T-cell (primary cell): ENCODE results near the gene WDR86. TPM values are rescaled to one million over a fixed set of nuclear protein-coding genes. Genes with fewer than 3 reads are reported as not detected.

Experiments used
- ATAC-seq, 4 experiments: fragments of 200-7000 bp in 3 of 4; fragments of 150-1000 bp in 1 of 4; cut with Tn5 transposase; replicated peaks in 1 of 4; 1 replicate in 3 of 4; 2 replicates in 1 of 4; pipeline ENCODE4 v1.10.0; 2021; ENCODE audit warnings: moderate library complexity in 3 of 4, mild to moderate bottlenecking in 2 of 4, moderate number of reproducible peaks in 1 of 4
- CTCF ChIA-PET, 2 donors: fragments of 300-600 bp; sonication (Branson Sonifier 250); formaldehyde crosslinking; loops; one replicate each; lab custom pipeline; 2022; ENCODE audit warnings: antibody characterized with exemption in 2 of 2; lab: Charles Lee
- POLR2A ChIA-PET, 2 donors: fragments of 300-600 bp; sonication (Branson Sonifier 250); formaldehyde crosslinking; loops; one replicate each; lab custom pipeline; 2022; ENCODE audit warnings: antibody characterized with exemption in 2 of 2; lab: Charles Lee
- DNase-seq, 35 experiments: peaks; one replicate each; pipeline versions ENCODE4 v3.0.0 to v3.0.0-alpha.2; 2013 to 2023
- H3K27ac ChIP-seq: one replicate; pipeline ENCODE4 v1.5.1; 2013; ENCODE audit warnings: low read length
- H3K27me3 ChIP-seq, 2 experiments: replicated peaks in 1 of 2; 1 replicate in 1 of 2; 2 replicates in 1 of 2; pipeline versions ENCODE4 v1.6.1 to v1.7.0; 2013; ENCODE audit warnings: low read length in 1 of 2, mixed read lengths in 1 of 2; ENCODE audit not compliant: control insufficient read depth in 2 of 2, insufficient read depth in 2 of 2; ENCODE audit errors: extremely low read depth in 1 of 2
- H3K36me3 ChIP-seq, 2 donors: 1 replicate in 1 of 2; 2 replicates in 1 of 2; pipeline versions ENCODE4 v1.6.1 to v1.7.0; 2013; ENCODE audit warnings: low read length in 1 of 2; ENCODE audit not compliant: control insufficient read depth in 2 of 2, insufficient read depth in 1 of 2; ENCODE audit errors: extremely low read depth in 1 of 2
- H3K4me1 ChIP-seq, 2 experiments: 1 replicate in 1 of 2; 2 replicates in 1 of 2; pipeline versions ENCODE4 v1.6.1 to v1.7.0; 2013; ENCODE audit warnings: low read length in 2 of 2, mixed read lengths in 1 of 2; ENCODE audit not compliant: insufficient read depth in 2 of 2, control insufficient read depth in 1 of 2; ENCODE audit errors: extremely low read depth in 1 of 2
- H3K4me3 ChIP-seq, 2 donors: 1 replicate in 1 of 2; 2 replicates in 1 of 2; pipeline versions ENCODE4 v1.5.1 to v1.7.0; 2013; ENCODE audit warnings: mild to moderate bottlenecking in 2 of 2, low read length in 1 of 2, moderate library complexity in 1 of 2; ENCODE audit not compliant: control insufficient read depth in 1 of 2; ENCODE audit errors: extremely low read depth in 1 of 2
- H3K9me3 ChIP-seq: 2 replicates; pipeline ENCODE4 v1.7.0; 2013
- H3K27ac Mint-ChIP-seq, 2 donors: one replicate each; pipeline ENCODE4 v1.8.0; 2020 to 2021; ENCODE audit warnings: mild to moderate bottlenecking in 2 of 2, mixed read lengths in 2 of 2
- H3K27me3 Mint-ChIP-seq, 2 donors: one replicate each; pipeline ENCODE4 v1.8.0; 2021 to 2022; ENCODE audit warnings: mixed read lengths in 2 of 2
- H3K36me3 Mint-ChIP-seq: one replicate; pipeline ENCODE4 v1.8.0; 2021; ENCODE audit warnings: mixed read lengths
- H3K4me1 Mint-ChIP-seq, 3 donors: one replicate each; pipeline ENCODE4 v1.8.0; 2020 to 2022; ENCODE audit warnings: mixed read lengths in 3 of 3, mild to moderate bottlenecking in 1 of 3
- H3K4me3 Mint-ChIP-seq, 3 donors: one replicate each; pipeline ENCODE4 v1.8.0; 2020 to 2022; ENCODE audit warnings: mild to moderate bottlenecking in 3 of 3, mixed read lengths in 3 of 3, moderate library complexity in 3 of 3
- H3K9me3 Mint-ChIP-seq, 3 donors: one replicate each; pipeline ENCODE4 v1.8.0; 2020 to 2022; ENCODE audit warnings: mixed read lengths in 3 of 3
- WGBS: methylation state at CpG from one replicate; pipeline ENCODE4 v1.1.5; 2013; ENCODE audit warnings: missing lambda C conversion rate; ENCODE audit not compliant: insufficient coverage; 5-methylcytosine and 5-hydroxymethylcytosine counted together
- total RNA-seq, 35 experiments: library from RNA in 6 of 35; stranded (reverse) in 6 of 35; fragments of 120-200 nt in 1 of 35; gene quantifications; one replicate each; pipeline versions ENCODE4 v1.2.1 to v1.2.4 and lab custom pipeline; 2013 to 2026

The WDR86 gene
- total RNA-seq, 5 donors from 2014 or later (not counting 1 experiment from before 2014, with no cell fraction given): 3.1 to 26.0 (median 10.1) TPM

DNA sequence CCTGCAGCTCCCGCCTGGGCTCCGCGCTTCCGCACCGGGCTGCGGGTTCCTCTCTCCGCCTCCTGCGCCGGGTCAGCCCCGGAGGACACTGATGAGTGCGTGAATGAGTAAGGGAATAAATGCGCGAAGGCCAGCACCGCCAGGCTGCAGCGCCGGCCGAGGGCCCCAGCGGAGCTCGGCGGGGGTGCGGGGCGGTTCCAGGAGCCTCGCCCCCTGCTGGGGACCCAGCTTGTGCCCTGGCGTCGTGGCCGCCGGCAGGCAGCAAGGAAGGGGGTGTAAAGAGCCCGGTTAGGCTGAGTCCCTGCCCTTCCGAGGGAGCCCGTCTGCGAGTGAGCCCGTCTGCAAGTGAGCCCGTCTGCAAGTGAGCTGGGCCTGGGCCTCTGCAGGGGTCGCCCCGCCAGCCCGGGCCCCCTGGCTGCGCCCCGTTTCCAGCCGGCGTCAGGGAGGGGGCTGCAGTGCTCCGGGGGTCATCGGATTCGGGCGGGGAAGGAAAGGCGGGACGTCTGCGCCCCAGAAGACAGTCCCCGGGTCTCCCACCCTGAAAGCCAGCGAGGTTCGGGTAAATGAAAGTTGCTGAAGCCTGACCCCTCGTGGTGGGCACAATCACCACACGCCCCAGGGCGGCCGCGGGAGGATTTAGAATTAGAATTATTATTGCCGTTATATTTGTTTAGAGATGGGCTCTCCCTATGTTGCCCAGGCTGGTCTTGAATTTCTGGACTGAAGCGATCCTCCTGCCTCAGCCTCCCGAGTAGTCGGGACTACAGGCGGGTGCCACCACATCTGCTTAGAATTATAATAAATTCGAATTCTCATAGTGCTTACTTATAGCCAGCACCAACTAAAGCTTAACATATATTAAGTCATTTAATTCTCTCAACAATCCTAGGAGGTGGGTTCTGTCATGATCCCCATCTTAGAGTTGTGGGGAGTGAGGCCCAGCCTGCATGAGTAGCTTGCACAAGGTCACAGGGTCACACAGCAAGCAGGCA lies 38.7 kb upstream of the WDR86 start:
- peak overlapping the region; percentile 56 to 71 for H3K4me3 ChIP-seq
- H3K27me3 Mint-ChIP-seq: peaks cover 0 to 2% of the 10 kb centered on the region in 2 donors
- peak overlapping the region in 1 of 2 donors; percentile 61 for H3K27ac Mint-ChIP-seq
- peak overlapping the region; percentile 67 to 72 (median 69) for H3K4me3 Mint-ChIP-seq
- no peaks in the 10 kb centered on the region for H3K9me3 Mint-ChIP-seq
- ATAC-seq (peak; percentile 87 to 91 (median 90)), DNase-seq (peak; percentile 51 to 85 (median 74))
- H3K36me3 ChIP-seq: no peaks in the 10 kb centered on the region
- H3K27ac ChIP-seq: no peak overlapping the region
- H3K9me3 ChIP-seq: no peaks in the 10 kb centered on the region
- H3K36me3 Mint-ChIP-seq: no peaks in the 10 kb centered on the region
- H3K4me1 ChIP-seq: peaks cover 0 to 27% of the 10 kb centered on the region in 2 experiments
- POLR2A ChIA-PET: interaction anchor here (0.5 to 0.7 kb wide), 3 partner anchors 41 to 131 kb away, joined by 3 to 4 read pairs (median 3); no protein-coding TSS in a partner anchor
- peaks cover 4 to 19% (median 8%) of the 10 kb centered on the region in 3 donors for H3K4me1 Mint-ChIP-seq
- CTCF ChIA-PET: interaction anchor here (0.6 to 3.1 kb wide), 22 partner anchors 11 to 184 kb away, joined by 3 to 24 read pairs (median 6); partner anchors contain the start of gene NUB1 (in 1 of the 2)
- WGBS: 4% methylated on average over 45 of the region's 61 CpGs
- peaks cover 0 to 22% of the 10 kb centered on the region in 2 experiments for H3K27me3 ChIP-seq

DNA sequence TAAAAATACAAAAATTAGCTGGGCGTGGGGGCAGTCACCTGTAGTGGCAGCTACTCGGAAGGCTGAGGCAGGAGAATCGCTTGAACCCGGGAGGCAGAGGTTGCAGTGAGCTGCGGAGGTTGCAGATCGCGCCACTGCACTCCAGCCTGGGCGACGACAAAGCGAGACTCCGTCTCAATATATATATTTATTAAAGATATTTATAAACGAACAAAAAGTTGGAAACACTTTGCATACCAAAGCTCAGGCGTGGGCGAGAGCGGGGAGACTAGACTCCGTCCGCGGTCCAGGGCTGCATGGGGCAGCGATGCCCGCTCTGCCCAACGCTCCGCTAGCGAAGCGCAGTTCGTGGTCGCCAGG lies 38.0 kb upstream of the WDR86 start:
- Histone ChIP-seq H3K27me3 (peaks cover 0 to 20% of the 10 kb centered on the region in 2 experiments), H3K4me1 (peaks cover 0 to 21% of the 10 kb centered on the region in 2 experiments), H3K9me3 (no peaks in the 10 kb centered on the region), H3K36me3 (no peaks in the 10 kb centered on the region), H3K27ac (no peak overlapping the region), H3K4me3 (peak overlapping the region; percentile 56 to 71)
- H3K27ac Mint-ChIP-seq: peak overlapping the region in 1 of 2 donors; percentile 66
- no peaks in the 10 kb centered on the region for H3K36me3 Mint-ChIP-seq
- H3K4me1 Mint-ChIP-seq: peaks cover 4 to 25% (median 7%) of the 10 kb centered on the region in 3 donors
- ATAC-seq (no peak), DNase-seq (no peak)
- 60% methylated on average over 9 of the region's 26 CpGs for WGBS
- ChIA-PET CTCF (interaction anchor here (0.8 to 3.1 kb wide), 18 partner anchors 11 to 136 kb away, joined by 3 to 24 read pairs (median 7); partner anchors contain the start of gene NUB1 (in 1 of the 2)), POLR2A (interaction anchor here in 1 of 2 donors (0.7 kb wide), 1 partner anchor 36 kb away, joined by 5 read pairs; no protein-coding TSS in a partner anchor)
- H3K4me3 Mint-ChIP-seq: peak overlapping the region; percentile 67 to 72 (median 69)
- peaks cover 0 to 2% of the 10 kb centered on the region in 2 donors for H3K27me3 Mint-ChIP-seq
- H3K9me3 Mint-ChIP-seq: no peaks in the 10 kb centered on the region

DNA sequence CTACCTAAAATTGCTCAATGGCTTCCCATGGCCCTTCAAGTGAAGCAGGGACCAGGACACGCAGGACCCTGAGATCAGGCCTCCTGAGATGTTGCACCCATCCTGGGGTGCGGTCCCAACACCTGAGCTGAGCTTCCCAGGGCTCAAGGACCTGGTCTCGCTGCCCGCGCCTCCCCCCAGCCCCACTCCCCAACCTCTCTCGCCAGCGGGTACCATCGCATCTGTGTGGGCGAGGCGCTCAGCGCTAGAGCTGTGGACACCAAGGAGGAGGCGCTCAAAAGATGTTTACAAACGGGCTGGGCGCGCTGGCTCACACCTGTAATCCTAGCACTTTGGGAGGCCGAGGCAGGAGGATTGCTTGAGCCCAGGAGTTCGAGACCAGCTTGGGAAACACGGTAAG lies 37.5 kb upstream of the WDR86 start:
- H3K27me3 Mint-ChIP-seq: peaks cover 0 to 2% of the 10 kb centered on the region in 2 donors
- ChIA-PET POLR2A (interaction anchor here in 1 of 2 donors (0.7 kb wide), 1 partner anchor 35 kb away, joined by 5 read pairs; no protein-coding TSS in a partner anchor), CTCF (interaction anchor here (0.7 to 3.1 kb wide), 8 partner anchors 18 to 132 kb away, joined by 4 to 24 read pairs (median 14); no protein-coding TSS in a partner anchor)
- peaks cover 0 to 20% of the 10 kb centered on the region in 2 experiments for H3K27me3 ChIP-seq
- 81% methylated on average over 8 of the region's 18 CpGs for WGBS
- ATAC-seq: no peak
- H3K36me3 Mint-ChIP-seq: no peaks in the 10 kb centered on the region
- peaks cover 6 to 31% (median 11%) of the 10 kb centered on the region in 3 donors for H3K4me1 Mint-ChIP-seq
- no peaks in the 10 kb centered on the region for H3K9me3 ChIP-seq
- H3K27ac ChIP-seq: no peak overlapping the region
- no peak overlapping the region for H3K4me3 ChIP-seq
- H3K27ac Mint-ChIP-seq: no peak overlapping the region
- no peak for DNase-seq
- H3K4me3 Mint-ChIP-seq: peak overlapping the region in 2 of 3 donors; percentile 3 to 67
- no peaks in the 10 kb centered on the region for H3K9me3 Mint-ChIP-seq
- peaks cover 0 to 21% of the 10 kb centered on the region in 2 experiments for H3K4me1 ChIP-seq
- no peaks in the 10 kb centered on the region for H3K36me3 ChIP-seq

DNA sequence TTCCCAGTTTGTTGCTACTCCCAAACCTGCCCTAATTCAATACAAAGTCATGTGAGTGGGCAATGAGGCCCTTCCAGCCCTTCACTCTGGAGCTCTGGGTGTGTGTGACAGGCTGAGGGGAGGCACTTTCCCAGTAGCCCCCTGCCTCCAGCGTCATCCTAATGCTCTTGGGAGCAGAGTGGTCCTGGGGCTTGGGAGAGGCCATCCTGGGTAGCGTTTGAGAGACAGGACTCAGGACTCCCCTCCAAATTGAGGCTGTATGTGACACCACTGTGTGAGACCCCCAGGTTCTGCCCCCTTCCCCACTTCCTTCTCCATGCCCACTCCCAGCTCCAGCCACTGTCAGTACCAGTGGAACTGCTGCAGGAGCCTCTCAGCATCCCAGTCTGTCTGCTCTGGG lies 36.6 kb upstream of the WDR86 start:
- Mint-ChIP-seq H3K4me1 (peaks cover 14 to 40% (median 17%) of the 10 kb centered on the region in 3 donors), H3K9me3 (no peaks in the 10 kb centered on the region), H3K27me3 (peaks cover 0 to 2% of the 10 kb centered on the region in 2 donors), H3K36me3 (no peaks in the 10 kb centered on the region), H3K27ac (no peak overlapping the region), H3K4me3 (peak overlapping the region in 1 of 3 donors; percentile 28)
- Histone ChIP-seq H3K4me3 (no peak overlapping the region), H3K9me3 (no peaks in the 10 kb centered on the region), H3K4me1 (peaks cover 2 to 28% of the 10 kb centered on the region in 2 experiments), H3K27ac (no peak overlapping the region), H3K27me3 (peaks cover 0 to 17% of the 10 kb centered on the region in 2 experiments), H3K36me3 (no peaks in the 10 kb centered on the region)
- WGBS: 100% methylated on average over 1 of the region's 2 CpGs
- ChIA-PET CTCF (no interaction called here), POLR2A (no interaction called here)
- ATAC-seq: no peak
- no peak for DNase-seq

DNA sequence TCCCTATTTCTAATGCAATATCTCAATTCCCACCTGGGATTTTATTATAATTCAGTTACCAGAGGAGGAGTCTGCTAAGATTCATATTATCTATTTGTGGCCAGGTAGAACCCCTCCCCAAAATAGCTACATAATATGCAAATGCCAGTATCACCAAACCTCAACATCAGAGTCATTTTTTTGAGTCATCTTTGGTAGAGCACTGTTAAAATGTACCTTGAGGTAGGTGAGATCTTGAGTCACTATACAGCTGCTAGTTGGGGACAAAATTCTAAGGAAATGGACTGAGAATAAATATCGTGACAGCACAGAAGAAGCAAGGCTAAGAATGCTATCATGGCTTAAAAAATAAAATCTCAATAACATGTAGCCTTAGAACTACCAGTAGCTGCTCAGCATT lies 34.8 kb upstream of the WDR86 start:
- Histone ChIP-seq H3K27me3 (peaks cover 0 to 25% of the 10 kb centered on the region in 2 experiments), H3K9me3 (no peaks in the 10 kb centered on the region), H3K4me3 (no peak overlapping the region), H3K27ac (no peak overlapping the region), H3K36me3 (no peaks in the 10 kb centered on the region), H3K4me1 (peaks cover 13 to 45% of the 10 kb centered on the region in 2 experiments)
- peaks cover 27 to 50% (median 32%) of the 10 kb centered on the region in 3 donors for H3K4me1 Mint-ChIP-seq
- no peak overlapping the region for H3K27ac Mint-ChIP-seq
- H3K9me3 Mint-ChIP-seq: no peaks in the 10 kb centered on the region
- ChIA-PET POLR2A (no interaction called here), CTCF (interaction anchor here in 1 of 2 donors (0.6 kb wide), 1 partner anchor 218 kb away, joined by 3 read pairs; the partner anchor contains the start of gene ABCF2)
- H3K4me3 Mint-ChIP-seq: no peak overlapping the region
- peaks cover 0 to 3% of the 10 kb centered on the region in 2 donors for H3K27me3 Mint-ChIP-seq
- WGBS: 100% methylated on average over 1 of the region's 1 CpG
- no peak for ATAC-seq
- H3K36me3 Mint-ChIP-seq: no peaks in the 10 kb centered on the region
- no peak for DNase-seq
